IMR-90 (cell line): Measurements from ENCODE around the gene TAF4.

Source experiments
- CEBPB ChIP-seq: IDR thresholded peaks from 2 replicates; pipeline ENCODE4 v1.6.1; 2012; ENCODE audit warnings: low read depth, low read length, improper control_type of control experiment
- CHD1 ChIP-seq: IDR thresholded peaks from 2 replicates; pipeline ENCODE4 v1.6.1; 2012; ENCODE audit warnings: low read depth, low read length, improper control_type of control experiment
- FOS ChIP-seq: fragments of 150-350 bp; IDR thresholded peaks from 2 replicates; pipeline ENCODE4 v1.6.1; 2016; ENCODE audit warnings: low read depth, low read length
- MAFK ChIP-seq: IDR thresholded peaks from 2 replicates; pipeline ENCODE4 v1.6.1; 2012; ENCODE audit warnings: low read depth, low read length, improper control_type of control experiment
- MXI1 ChIP-seq: IDR thresholded peaks from 2 replicates; pipeline ENCODE4 v1.6.1; 2012; ENCODE audit warnings: low read depth, mild to moderate bottlenecking, low read length, moderate library complexity, borderline replicate concordance
- NFE2L2 ChIP-seq: fragments of 150-350 bp; IDR thresholded peaks from 2 replicates; pipeline ENCODE4 v1.6.1; 2016; ENCODE audit warnings: low read depth, mild to moderate bottlenecking, low read length
- POLR2A ChIP-seq: IDR thresholded peaks from 2 replicates; pipeline ENCODE4 v1.6.1; 2012; ENCODE audit warnings: mild to moderate bottlenecking, low read depth, low read length
- RAD21 ChIP-seq: IDR thresholded peaks from 2 replicates; pipeline ENCODE4 v1.6.1; 2012; ENCODE audit warnings: low read length, improper control_type of control experiment
- RFX5 ChIP-seq: IDR thresholded peaks from 2 replicates; pipeline ENCODE4 v1.8.0; 2012; ENCODE audit warnings: low read depth, mild to moderate bottlenecking, low read length, moderate library complexity
- SMC3 ChIP-seq: fragments of 150-350 bp; IDR thresholded peaks from 2 replicates; pipeline ENCODE4 v1.6.1; 2016; ENCODE audit warnings: low read depth, mild to moderate bottlenecking, antibody characterized with exemption, low read length, moderate library complexity
- TF ChIP-seq, protein P1 (sequence below): conservative IDR thresholded peaks from 2 replicates; pipeline ENCODE4 v1.5.1; 2012; ENCODE audit warnings: mild to moderate bottlenecking, low read depth, low read length, improper control_type of control experiment
- TF ChIP-seq, protein P2 (sequence below): fragments of 150-350 bp; IDR thresholded peaks from 2 replicates; pipeline ENCODE4 v1.6.1; 2017; ENCODE audit warnings: mild to moderate bottlenecking, antibody characterized with exemption, low read length, low read depth

DNA sequence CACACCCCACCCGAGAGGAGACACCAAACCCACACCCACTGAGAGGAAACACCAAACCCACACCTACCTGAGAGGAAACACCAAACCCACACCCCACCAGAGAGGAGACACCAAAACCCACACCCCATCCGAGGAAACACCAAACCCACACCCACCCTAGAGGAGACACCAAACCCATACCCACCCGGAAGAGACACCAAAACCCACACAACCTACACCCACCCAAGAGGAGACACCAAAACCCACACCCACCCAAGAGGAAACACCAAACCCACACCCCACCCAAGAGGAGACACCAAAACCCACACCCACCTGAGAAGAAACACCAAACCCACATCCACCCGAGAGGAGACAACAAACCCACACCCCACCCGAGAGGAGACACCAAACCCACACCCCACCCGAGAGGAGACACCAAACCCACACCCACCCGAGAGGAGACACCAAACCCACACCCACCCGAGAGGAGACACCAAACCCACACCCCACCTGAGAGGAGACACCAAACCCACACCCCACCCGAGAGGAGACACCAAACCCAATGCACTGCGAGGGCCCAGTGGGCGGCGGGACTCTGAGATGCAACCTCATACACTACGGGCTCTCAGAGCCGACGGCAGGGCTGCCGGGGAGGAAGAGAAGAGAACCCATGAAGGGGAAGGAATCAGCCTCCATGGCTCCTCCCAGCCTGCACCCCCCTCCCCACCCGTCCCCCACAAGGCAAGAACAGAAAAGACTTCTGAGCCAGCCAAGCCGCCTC lies 83.3 kb downstream of the TAF4 start:
- TF ChIP-seq POLR2A (no peak), CHD1 (no peak), MAFK (no peak), NFE2L2 (no peak), RAD21 (no peak), SMC3 (no peak), CEBPB (no peak), FOS (no peak), MXI1 (no peak), RFX5 (no peak)
- TF ChIP-seq, protein P1, sequence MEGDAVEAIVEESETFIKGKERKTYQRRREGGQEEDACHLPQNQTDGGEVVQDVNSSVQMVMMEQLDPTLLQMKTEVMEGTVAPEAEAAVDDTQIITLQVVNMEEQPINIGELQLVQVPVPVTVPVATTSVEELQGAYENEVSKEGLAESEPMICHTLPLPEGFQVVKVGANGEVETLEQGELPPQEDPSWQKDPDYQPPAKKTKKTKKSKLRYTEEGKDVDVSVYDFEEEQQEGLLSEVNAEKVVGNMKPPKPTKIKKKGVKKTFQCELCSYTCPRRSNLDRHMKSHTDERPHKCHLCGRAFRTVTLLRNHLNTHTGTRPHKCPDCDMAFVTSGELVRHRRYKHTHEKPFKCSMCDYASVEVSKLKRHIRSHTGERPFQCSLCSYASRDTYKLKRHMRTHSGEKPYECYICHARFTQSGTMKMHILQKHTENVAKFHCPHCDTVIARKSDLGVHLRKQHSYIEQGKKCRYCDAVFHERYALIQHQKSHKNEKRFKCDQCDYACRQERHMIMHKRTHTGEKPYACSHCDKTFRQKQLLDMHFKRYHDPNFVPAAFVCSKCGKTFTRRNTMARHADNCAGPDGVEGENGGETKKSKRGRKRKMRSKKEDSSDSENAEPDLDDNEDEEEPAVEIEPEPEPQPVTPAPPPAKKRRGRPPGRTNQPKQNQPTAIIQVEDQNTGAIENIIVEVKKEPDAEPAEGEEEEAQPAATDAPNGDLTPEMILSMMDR = no peak
- TF ChIP-seq, protein P2, sequence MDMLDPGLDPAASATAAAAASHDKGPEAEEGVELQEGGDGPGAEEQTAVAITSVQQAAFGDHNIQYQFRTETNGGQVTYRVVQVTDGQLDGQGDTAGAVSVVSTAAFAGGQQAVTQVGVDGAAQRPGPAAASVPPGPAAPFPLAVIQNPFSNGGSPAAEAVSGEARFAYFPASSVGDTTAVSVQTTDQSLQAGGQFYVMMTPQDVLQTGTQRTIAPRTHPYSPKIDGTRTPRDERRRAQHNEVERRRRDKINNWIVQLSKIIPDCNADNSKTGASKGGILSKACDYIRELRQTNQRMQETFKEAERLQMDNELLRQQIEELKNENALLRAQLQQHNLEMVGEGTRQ = no peak
